Transverse colon (tissue), 4 donors: ENCODE results near the gene PAX1. TPM values are rescaled to one million over a fixed set of nuclear protein-coding genes. Genes with fewer than 3 reads are reported as not detected.

ENCODE experiments used
- DNase-seq: peaks from one replicate; pipeline ENCODE4 v3.0.0-alpha.2; 2019
- H3K27ac ChIP-seq, 4 donors: fragments of 200-600 bp; sonication (generic); 2 replicates each; pipeline ENCODE4 v1.5.1; 2016 to 2018; ENCODE audit warnings: inconsistent platforms in 4 of 4
- H3K27me3 ChIP-seq: fragments of 200-600 bp; sonication (generic); 2 replicates; pipeline ENCODE4 v1.5.1; 2017; ENCODE audit warnings: inconsistent platforms
- H3K36me3 ChIP-seq, 4 donors: fragments of 200-600 bp; sonication (generic); 2 replicates each; pipeline ENCODE4 v1.5.1; 2017 to 2019; ENCODE audit warnings: inconsistent platforms in 4 of 4
- H3K4me1 ChIP-seq, 4 donors: fragments of 200-600 bp; sonication (generic); 2 replicates each; pipeline ENCODE4 v1.5.1; 2017 to 2020; ENCODE audit warnings: inconsistent platforms in 4 of 4
- H3K4me3 ChIP-seq, 4 donors: fragments of 200-600 bp; sonication (generic); 1 replicate in 1 of 4; 2 replicates in 3 of 4; pipeline versions ENCODE4 v1.5.1 to v1.6.1; 2017 to 2019; ENCODE audit warnings: inconsistent platforms in 4 of 4
- H3K9me3 ChIP-seq, 2 donors: fragments of 200-600 bp; sonication (generic); 2 replicates each; pipeline ENCODE4 v1.5.1; 2017 to 2019; ENCODE audit warnings: inconsistent platforms in 2 of 2
- EP300 ChIP-seq: sonication (generic); formaldehyde crosslinking; IDR thresholded peaks from one replicate; pipeline ENCODE4 v1.6.1; 2017; ENCODE audit warnings: antibody characterized with exemption, low read depth
- POLR2A ChIP-seq: fragments of 450-650 bp; IDR thresholded peaks from one replicate; pipeline ENCODE4 v1.6.1; 2016; ENCODE audit warnings: antibody characterized with exemption, mild to moderate bottlenecking, moderate library complexity
- POLR2AphosphoS5 ChIP-seq, 3 donors: sonication (generic); formaldehyde crosslinking; IDR thresholded peaks; one replicate each; pipeline ENCODE4 v1.6.1; 2016; ENCODE audit warnings: antibody characterized with exemption in 3 of 3
- WGBS, 2 donors: methylation state at CpG; one replicate each; pipeline ENCODE4 v1.1.5; 2018; ENCODE audit warnings: low coverage in 1 of 2; 5-methylcytosine and 5-hydroxymethylcytosine counted together
- in situ Hi-C, 4 donors: fragments of 200-750 bp; cut with MboI; loops; one replicate each; pipeline versions ENCODE4 v1.15.0 to v1.15.1; 2017; ENCODE audit warnings: low sequenced_read_pairs in 3 of 4, low pct_ligation_motif_present in 1 of 4, low pct_unique_long_range_greater_than_20kb in 1 of 4
- intact Hi-C: fragments of 100-400 bp; cut with DNase I; formaldehyde crosslinking; loops from one replicate; pipeline ENCODE4 v1.15.1; 2023; ENCODE audit warnings: low total_unique reads
- total RNA-seq, 4 donors: library from RNA; depleted of rRNA; stranded (reverse); fragments of >200 nt; gene quantifications; one replicate each; pipeline ENCODE4 v1.1.0, GENCODE V29; 2016
- TF ChIP-seq, protein P1 (sequence below), 5 experiments: fragments of 200-600 bp in 3 of 5; fragments of 450-650 bp in 2 of 5; sonication (generic) in 3 of 5; IDR thresholded peaks; 1 replicate in 2 of 5; 2 replicates in 3 of 5; pipeline ENCODE4 v1.5.1; 2016 to 2017; ENCODE audit warnings: antibody characterized with exemption in 5 of 5, inconsistent platforms in 3 of 5, mild to moderate bottlenecking in 2 of 5, moderate library complexity in 1 of 5

The PAX1 gene
- total RNA-seq, 4 donors from 2014 or later, result not detected

- H3K27me3 ChIP-seq, result peaks cover 98% of the 10 kb centered on the region
- in situ Hi-C loops, result loop anchor here in 1 of 4 donors (25.0 kb wide), 1 partner anchor 604 kb away; no protein-coding TSS in a partner anchor
- intact Hi-C loops, result loop anchor here (5.0 kb wide), 1 partner anchor 394 kb away; no protein-coding TSS in a partner anchor
Measured at GRCh38 chr20:21707999-21708737, 2.7 kb downstream of the PAX1 start.

GRCh38 chr20:21708738-21709534 lies 3.5 kb downstream of the PAX1 start:
- Histone ChIP-seq H3K4me3 (no peak overlapping the region), H3K36me3 (no peaks in the 10 kb centered on the region), H3K27ac (no peak overlapping the region), H3K9me3 (no peaks in the 10 kb centered on the region), H3K4me1 (no peaks in the 10 kb centered on the region), H3K27me3 (peaks cover 98% of the 10 kb centered on the region)
- WGBS, 2 donors, result 5 to 22% methylated on average over 6 to 39 of the region's 43 CpGs
- TF ChIP-seq POLR2AphosphoS5 (IDR thresholded peaks at IDR 0.05), result no peak
- TF ChIP-seq EP300, result no peak
- TF ChIP-seq, protein P1, sequence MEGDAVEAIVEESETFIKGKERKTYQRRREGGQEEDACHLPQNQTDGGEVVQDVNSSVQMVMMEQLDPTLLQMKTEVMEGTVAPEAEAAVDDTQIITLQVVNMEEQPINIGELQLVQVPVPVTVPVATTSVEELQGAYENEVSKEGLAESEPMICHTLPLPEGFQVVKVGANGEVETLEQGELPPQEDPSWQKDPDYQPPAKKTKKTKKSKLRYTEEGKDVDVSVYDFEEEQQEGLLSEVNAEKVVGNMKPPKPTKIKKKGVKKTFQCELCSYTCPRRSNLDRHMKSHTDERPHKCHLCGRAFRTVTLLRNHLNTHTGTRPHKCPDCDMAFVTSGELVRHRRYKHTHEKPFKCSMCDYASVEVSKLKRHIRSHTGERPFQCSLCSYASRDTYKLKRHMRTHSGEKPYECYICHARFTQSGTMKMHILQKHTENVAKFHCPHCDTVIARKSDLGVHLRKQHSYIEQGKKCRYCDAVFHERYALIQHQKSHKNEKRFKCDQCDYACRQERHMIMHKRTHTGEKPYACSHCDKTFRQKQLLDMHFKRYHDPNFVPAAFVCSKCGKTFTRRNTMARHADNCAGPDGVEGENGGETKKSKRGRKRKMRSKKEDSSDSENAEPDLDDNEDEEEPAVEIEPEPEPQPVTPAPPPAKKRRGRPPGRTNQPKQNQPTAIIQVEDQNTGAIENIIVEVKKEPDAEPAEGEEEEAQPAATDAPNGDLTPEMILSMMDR (IDR thresholded peaks at IDR 0.05), result no peak
- TF ChIP-seq POLR2A, result no peak
- DNase-seq, result no peak
- in situ Hi-C loops (loop anchor here in 1 of 4 donors (25.0 kb wide), 1 partner anchor 603 kb away; no protein-coding TSS in a partner anchor), intact Hi-C loops (loop anchor here (5.0 kb wide), 1 partner anchor 393 kb away; no protein-coding TSS in a partner anchor)

More at GRCh38 chr20:21707999-21708737, 2.7 kb downstream of the PAX1 start:
- 0 to 25% methylated on average over 1 to 31 of the region's 33 CpGs for WGBS, 2 donors
- H3K27ac ChIP-seq, result no peak overlapping the region
- H3K4me3 ChIP-seq, result no peak overlapping the region
- no peaks in the 10 kb centered on the region for H3K9me3 ChIP-seq
- H3K36me3 ChIP-seq, result no peaks in the 10 kb centered on the region
- peaks cover 0 to 6% (median 1%) of the 10 kb centered on the region in 4 donors for H3K4me1 ChIP-seq
- TF ChIP-seq, protein P1 (IDR thresholded peaks at IDR 0.05), result no peak
- TF ChIP-seq POLR2A (no peak), EP300 (no peak), POLR2AphosphoS5 (IDR thresholded peaks at IDR 0.05) (no peak)
- DNase-seq, result no peak

- Histone ChIP-seq H3K4me1 (no peaks in the 10 kb centered on the region), H3K9me3 (no peaks in the 10 kb centered on the region), H3K27ac (no peak overlapping the region), H3K27me3 (peaks cover 98% of the 10 kb centered on the region), H3K36me3 (no peaks in the 10 kb centered on the region), H3K4me3 (no peak overlapping the region)
- no peak for DNase-seq
- WGBS, 2 donors, result 0 to 2% methylated on average over 1 to 6 of the region's 6 CpGs
- in situ Hi-C loops (loop anchor here in 1 of 4 donors (25.0 kb wide), 1 partner anchor 603 kb away; no protein-coding TSS in a partner anchor), intact Hi-C loops (loop anchor here (5.0 kb wide), 1 partner anchor 393 kb away; no protein-coding TSS in a partner anchor)
- TF ChIP-seq, protein P1 (IDR thresholded peaks at IDR 0.05), result no peak
- TF ChIP-seq POLR2A, result no peak
- no peak for TF ChIP-seq EP300
- no peak for TF ChIP-seq POLR2AphosphoS5 (IDR thresholded peaks at IDR 0.05)
Measured at GRCh38 chr20:21709535-21709904, 4.1 kb downstream of the PAX1 start.

DNA sequence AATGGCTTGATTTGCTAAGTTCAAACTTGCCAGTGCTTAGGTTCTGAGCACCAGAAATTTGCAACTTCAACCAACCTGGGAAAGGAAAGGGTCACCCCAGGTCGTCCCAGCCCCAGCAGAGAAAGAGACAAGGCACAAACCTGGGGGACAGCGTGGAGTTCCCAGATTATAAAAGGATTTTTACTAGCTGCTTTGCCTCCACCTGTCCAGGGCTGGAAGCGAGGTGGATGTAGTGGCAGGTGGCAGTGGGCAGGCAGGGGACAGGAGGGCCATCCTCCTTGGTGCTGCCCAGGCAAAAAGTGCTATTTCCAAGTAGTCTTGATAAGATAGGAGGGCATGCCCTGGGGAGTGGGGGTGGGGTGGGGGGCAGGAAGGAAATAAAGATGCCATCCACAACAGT lies 4.9 kb downstream of the PAX1 start:
- Histone ChIP-seq H3K4me3 (no peak overlapping the region), H3K4me1 (no peaks in the 10 kb centered on the region), H3K36me3 (no peaks in the 10 kb centered on the region), H3K27me3 (peaks cover 98% of the 10 kb centered on the region), H3K9me3 (no peaks in the 10 kb centered on the region), H3K27ac (no peak overlapping the region)
- WGBS, 2 donors, result 8% methylated on average over 3 of the region's 3 CpGs; no CpG with 5 or more reads in 1 of the 2 donors
- no peak for TF ChIP-seq EP300
- TF ChIP-seq, protein P1 (IDR thresholded peaks at IDR 0.05), result no peak
- no peak for TF ChIP-seq POLR2A
- TF ChIP-seq POLR2AphosphoS5 (IDR thresholded peaks at IDR 0.05), result no peak
- intact Hi-C loops (no loop called here), in situ Hi-C loops (loop anchor here in 1 of 4 donors (25.0 kb wide), 1 partner anchor 602 kb away; no protein-coding TSS in a partner anchor)
- DNase-seq, result no peak
